ENCODE data around the gene PLVAP.

Gene PLVAP

GRCh38 chr19:17333611-17334413 is 43.3 kb downstream of the PLVAP start:
- no peak for DNase-seq (ENCODE audit: low spot score)

- DNase-seq (ENCODE audit: low spot score) = peak; percentile 71
Measured at GRCh38 chr19:17332677-17333581, 44.2 kb downstream of the PLVAP start.

- DNase-seq (ENCODE audit: low spot score) = no peak
Measured at GRCh38 chr19:17332360-17332676, 44.8 kb downstream of the PLVAP start.

GRCh38 chr19:17331045-17331558 is 46.0 kb downstream of the PLVAP start:
- no peak for DNase-seq (ENCODE audit: low spot score)

- DNase-seq (ENCODE audit: low spot score) = no peak
Measured at GRCh38 chr19:17330262-17331044, 46.7 kb downstream of the PLVAP start.

- DNase-seq (ENCODE audit: low spot score) = no peak
Measured at GRCh38 chr19:17329366-17330261, 47.5 kb downstream of the PLVAP start.

- no peak for DNase-seq (ENCODE audit: low spot score)
Measured at GRCh38 chr19:17328517-17329365, 48.4 kb downstream of the PLVAP start.

GRCh38 chr19:17327654-17328516 is 49.3 kb downstream of the PLVAP start:
- DNase-seq (ENCODE audit: low spot score) = no peak

DNA sequence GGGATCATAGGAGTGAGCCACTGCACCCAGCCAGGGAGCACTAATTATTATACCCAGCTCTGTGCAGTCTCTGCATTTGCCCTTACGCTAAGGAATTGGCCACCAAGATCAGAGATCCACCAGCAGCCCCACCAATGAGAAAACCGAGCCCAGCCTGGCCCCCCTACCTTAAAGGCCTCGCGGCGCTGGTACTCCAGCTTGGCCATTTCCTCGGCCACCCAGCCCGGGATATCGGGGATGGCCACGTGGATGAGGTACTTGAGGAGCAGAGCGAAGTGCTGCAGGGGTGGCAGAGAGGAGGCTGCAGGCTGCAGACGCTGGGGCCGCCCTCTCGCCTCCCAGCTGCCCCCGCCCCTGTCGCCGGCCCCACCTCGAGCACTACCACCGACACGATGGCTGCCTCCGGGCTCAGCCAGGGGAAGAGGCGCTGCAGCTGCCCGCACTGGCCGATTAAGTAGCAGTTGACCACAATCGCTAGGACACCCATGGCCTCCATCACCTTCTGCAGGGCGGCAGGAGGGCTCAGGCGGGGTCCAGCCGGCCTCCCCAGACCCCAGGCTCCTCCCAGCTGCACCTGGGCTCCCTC is 50.0 kb downstream of the PLVAP start:
- no peak for DNase-seq (ENCODE audit: low spot score)

DNA sequence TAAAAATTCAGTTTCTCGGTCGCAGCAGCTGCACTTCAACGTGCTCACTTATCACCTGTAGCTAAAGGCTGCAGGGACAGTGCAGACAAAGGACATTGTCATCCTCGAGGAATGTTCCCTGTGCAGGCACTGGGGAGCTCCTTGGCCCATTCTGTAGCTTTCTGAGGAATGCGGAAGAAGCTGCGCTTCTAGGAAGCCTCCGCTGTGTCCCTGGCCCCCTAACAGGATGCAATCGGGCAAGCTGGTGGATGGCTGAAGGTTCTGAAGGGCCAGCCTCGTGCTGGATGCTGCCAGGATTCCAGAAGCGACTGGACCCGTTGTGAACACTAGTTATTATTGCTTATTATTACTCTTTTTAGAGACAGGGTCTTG is 50.6 kb downstream of the PLVAP start:
- no peak for DNase-seq (ENCODE audit: low spot score)

- DNase-seq (ENCODE audit: low spot score) = no peak
Measured at GRCh38 chr19:17325881-17326594, 51.1 kb downstream of the PLVAP start.

DNA sequence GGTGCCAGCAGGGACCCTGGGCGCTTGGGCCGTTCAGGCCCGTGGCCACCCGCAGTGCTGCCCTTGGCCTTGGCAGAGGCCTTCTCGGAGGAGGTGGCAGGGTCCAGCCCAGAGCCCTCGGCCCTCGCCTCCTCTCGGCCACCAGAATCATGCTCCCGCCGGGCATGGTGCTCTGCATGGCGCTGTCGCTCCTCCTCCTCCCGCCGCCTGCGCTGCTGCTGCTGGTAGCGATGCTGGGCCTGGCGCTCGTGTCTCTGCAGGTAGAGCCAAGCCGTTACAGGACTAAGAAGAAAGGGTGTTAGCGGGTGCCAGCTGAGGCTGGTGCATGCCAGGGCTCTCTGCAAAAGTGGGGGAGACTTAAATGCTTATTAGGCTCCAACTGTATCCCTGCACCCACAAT is 52.0 kb downstream of the PLVAP start:
- DNase-seq (ENCODE audit: low spot score) = no peak

DNA sequence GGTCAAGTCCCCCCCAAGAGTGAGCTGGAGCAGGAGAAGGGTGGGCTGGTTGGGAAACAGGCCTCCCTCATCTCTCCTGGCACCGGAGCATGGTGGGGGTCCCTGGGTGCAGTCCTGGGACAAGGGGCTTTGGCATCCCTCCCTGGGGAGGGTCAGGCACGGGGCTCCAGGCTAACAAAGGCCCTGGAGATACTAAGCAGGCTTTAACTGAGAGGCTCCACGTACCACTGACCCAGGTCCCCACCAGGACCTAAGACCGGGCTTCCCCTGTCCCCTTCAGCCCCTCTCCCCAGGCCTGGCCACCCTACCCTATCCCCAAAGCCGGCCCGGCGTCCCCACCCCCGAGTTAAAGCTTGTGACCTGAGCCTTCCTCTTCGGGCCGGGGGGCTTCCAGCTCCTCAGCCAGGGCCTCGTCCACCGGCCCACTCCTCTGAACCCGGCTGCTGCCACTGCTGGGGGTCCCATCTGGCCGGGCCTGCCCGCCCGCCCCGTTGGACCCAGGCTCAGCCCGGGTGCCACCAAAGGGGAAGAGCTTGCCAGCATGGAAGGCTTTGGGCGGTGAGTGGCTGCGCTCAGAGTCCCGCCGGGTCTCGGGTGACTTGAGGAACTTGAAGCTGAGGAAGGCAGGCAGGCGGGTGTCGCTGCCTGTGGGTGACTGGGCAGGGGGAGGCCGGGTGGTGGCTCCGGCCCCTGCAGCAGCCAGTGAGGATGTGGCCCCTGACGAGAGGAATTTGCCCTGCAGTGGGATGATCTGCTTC is 52.6 kb downstream of the PLVAP start:
- no peak for DNase-seq (ENCODE audit: low spot score)

- no peak for DNase-seq (ENCODE audit: low spot score)
Measured at GRCh38 chr19:17323964-17324332, 53.2 kb downstream of the PLVAP start.

DNA sequence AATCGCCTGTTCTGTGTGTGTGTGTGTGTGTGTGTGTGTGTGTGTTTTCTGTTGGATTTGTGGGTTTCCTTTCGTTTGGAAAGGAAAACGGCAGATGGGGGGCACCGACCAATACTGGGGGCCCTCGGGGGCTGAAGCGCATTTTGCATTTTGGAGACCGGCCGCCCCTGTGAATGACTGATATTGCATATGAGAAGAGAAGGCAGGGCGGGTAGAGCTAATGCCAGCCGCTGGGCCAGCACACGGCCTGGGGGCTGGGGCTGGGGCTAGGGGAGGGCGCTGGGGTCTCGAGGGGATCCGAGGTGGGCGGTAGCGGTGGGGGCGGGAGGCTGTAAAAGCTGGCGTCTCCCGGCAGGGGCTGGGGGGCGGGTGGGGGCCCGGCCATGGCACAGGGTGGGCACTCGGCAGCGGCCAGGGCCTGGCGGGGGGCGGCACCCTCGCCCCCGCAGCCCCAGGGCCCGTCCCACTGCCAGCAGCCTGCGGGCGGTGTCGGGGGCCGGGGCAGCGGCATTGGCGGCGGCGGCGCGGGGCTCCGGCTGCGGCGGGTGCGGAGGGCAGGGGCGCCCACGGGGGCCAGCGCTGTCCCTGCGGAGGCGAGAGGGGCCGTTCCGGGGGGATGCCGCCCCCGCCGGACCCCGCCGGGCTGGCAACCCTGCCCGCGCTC is 53.7 kb downstream of the PLVAP start:
- DNase-seq (ENCODE audit: low spot score) = no peak

- no peak for DNase-seq (ENCODE audit: low spot score)
Measured at GRCh38 chr19:17322854-17323253, 54.3 kb downstream of the PLVAP start.
